Measurements from ENCODE around the gene PRKCB.

PRKCB gene

DNA sequence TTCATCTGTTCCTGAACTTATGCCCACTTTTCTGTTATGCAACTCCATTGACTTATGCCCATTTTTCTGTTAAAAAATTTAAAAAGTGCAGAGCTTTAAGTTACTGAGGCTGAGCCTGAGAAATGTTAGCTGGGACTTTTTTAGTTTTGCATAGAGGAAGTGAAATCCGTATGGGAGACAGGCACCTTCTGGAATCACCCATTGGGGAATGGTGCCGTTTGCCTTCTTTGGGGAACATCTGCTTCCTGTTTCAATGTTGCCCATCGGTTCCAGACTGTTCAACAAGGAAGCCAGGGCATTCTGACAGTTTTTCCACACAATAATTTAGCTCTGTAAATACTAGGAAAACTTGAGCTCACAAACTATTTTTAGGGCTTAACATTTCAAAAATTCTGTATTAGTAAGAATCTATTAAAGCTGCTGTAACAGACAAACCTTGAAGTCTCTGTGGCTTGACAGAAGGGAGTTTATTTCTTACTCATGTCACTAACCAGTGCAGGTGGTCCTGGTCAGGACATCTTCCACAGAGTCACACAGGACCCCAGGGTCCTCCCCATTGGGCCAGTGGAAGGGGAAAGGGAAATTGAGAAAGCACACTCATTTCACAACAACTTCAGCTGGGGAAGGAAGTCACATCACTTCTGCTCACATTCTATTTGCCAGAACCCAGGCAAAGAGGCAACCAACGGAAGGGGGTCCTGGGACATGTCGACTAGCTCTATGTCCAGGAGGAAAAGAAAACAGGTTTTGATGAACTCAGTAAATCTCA lies 17.2 kb downstream of the PRKCB start:
- no peak overlapping the region for H3K9ac ChIP-seq (ENCODE audit: low read depth, low read length, poor library complexity, severe bottlenecking)
- H3K4me1 ChIP-seq (ENCODE audit: insufficient read depth, low read length, poor library complexity, severe bottlenecking): peaks cover 34% of the 10 kb centered on the region
- peaks cover 7% of the 10 kb centered on the region for H4K20me1 ChIP-seq (ENCODE audit: insufficient read depth, low read length, poor library complexity, severe bottlenecking)
- peaks cover 95% of the 10 kb centered on the region for H3K79me2 ChIP-seq (ENCODE audit: insufficient read depth, low read length)
- no peaks in the 10 kb centered on the region for H3K27me3 ChIP-seq (ENCODE audit: insufficient read depth, low read length, poor library complexity, severe bottlenecking)
- H3K9me3 ChIP-seq (ENCODE audit: insufficient read depth, low read depth, low read length): peaks cover 5% of the 10 kb centered on the region; the same call in 1 of the 2 replicates
- no peaks in the 10 kb centered on the region for H3F3A ChIP-seq (ENCODE audit: low read depth)
- no peaks in the 10 kb centered on the region for H3K9me2 ChIP-seq (replicated peaks; ENCODE audit: low read depth, low read length)
- no peak overlapping the region for H3K4me2 ChIP-seq (ENCODE audit: low read depth, low read length, poor library complexity, severe bottlenecking)
- TF ChIP-seq, protein P1, sequence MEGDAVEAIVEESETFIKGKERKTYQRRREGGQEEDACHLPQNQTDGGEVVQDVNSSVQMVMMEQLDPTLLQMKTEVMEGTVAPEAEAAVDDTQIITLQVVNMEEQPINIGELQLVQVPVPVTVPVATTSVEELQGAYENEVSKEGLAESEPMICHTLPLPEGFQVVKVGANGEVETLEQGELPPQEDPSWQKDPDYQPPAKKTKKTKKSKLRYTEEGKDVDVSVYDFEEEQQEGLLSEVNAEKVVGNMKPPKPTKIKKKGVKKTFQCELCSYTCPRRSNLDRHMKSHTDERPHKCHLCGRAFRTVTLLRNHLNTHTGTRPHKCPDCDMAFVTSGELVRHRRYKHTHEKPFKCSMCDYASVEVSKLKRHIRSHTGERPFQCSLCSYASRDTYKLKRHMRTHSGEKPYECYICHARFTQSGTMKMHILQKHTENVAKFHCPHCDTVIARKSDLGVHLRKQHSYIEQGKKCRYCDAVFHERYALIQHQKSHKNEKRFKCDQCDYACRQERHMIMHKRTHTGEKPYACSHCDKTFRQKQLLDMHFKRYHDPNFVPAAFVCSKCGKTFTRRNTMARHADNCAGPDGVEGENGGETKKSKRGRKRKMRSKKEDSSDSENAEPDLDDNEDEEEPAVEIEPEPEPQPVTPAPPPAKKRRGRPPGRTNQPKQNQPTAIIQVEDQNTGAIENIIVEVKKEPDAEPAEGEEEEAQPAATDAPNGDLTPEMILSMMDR (conservative IDR thresholded peaks at IDR 0.05; ENCODE audit: low read length): no peak
- no peak for TF ChIP-seq EZH2phosphoT487 (IDR thresholded peaks at IDR 0.05; ENCODE audit: borderline replicate concordance)
- no peak overlapping the region for H3K4me3 ChIP-seq (ENCODE audit: low read length, poor library complexity, severe bottlenecking)
- no peaks in the 10 kb centered on the region for H3K36me3 ChIP-seq (ENCODE audit: insufficient read depth, low read length)
- no peak overlapping the region for H2AFZ ChIP-seq (ENCODE audit: low read length)

DNA sequence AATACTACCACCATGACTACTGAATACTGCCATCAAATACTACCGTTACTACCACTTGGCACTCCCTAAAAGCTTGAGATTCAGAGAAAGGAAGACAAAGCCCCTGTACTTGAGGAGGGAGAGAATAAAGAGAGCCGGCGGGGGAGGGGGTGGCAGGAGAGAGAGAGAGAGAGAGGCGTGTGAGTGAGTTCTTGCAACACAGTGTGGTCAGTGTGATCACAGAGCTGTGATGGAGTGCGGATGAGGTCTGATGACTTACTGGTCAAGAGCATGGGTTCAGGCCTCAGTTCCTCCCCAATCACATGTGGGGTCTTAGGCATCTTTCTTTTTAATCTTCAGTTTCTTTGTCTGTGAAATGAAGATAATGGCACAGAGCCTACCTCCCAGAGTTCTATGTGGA lies 19.2 kb downstream of the PRKCB start:
- no peaks in the 10 kb centered on the region for H3F3A ChIP-seq (ENCODE audit: low read depth)
- no peak overlapping the region for H3K9ac ChIP-seq (ENCODE audit: low read depth, low read length, poor library complexity, severe bottlenecking)
- no peaks in the 10 kb centered on the region for H3K9me2 ChIP-seq (replicated peaks; ENCODE audit: low read depth, low read length)
- peaks cover 3% of the 10 kb centered on the region for H4K20me1 ChIP-seq (ENCODE audit: insufficient read depth, low read length, poor library complexity, severe bottlenecking)
- no peaks in the 10 kb centered on the region for H3K27me3 ChIP-seq (ENCODE audit: insufficient read depth, low read length, poor library complexity, severe bottlenecking)
- H3K79me2 ChIP-seq (ENCODE audit: insufficient read depth, low read length): peaks cover 97% of the 10 kb centered on the region
- peaks cover 39% of the 10 kb centered on the region for H3K4me1 ChIP-seq (ENCODE audit: insufficient read depth, low read length, poor library complexity, severe bottlenecking)
- no peak overlapping the region for H3K4me3 ChIP-seq (ENCODE audit: low read length, poor library complexity, severe bottlenecking)
- no peak overlapping the region for H3K4me2 ChIP-seq (ENCODE audit: low read depth, low read length, poor library complexity, severe bottlenecking)
- no peak overlapping the region for H2AFZ ChIP-seq (ENCODE audit: low read length)
- no peak for TF ChIP-seq EZH2phosphoT487 (IDR thresholded peaks at IDR 0.05; ENCODE audit: borderline replicate concordance)
- TF ChIP-seq, protein P1 (conservative IDR thresholded peaks at IDR 0.05; ENCODE audit: low read length): no peak
- H3K9me3 ChIP-seq (ENCODE audit: insufficient read depth, low read depth, low read length): peaks cover 5% of the 10 kb centered on the region; the same call in 1 of the 2 replicates
- H3K36me3 ChIP-seq (ENCODE audit: insufficient read depth, low read length): no peaks in the 10 kb centered on the region

GRCh38 chr16:23856251-23856709 lies 20.5 kb downstream of the PRKCB start:
- H3K4me3 ChIP-seq (ENCODE audit: low read length, poor library complexity, severe bottlenecking): no peak overlapping the region
- no peak overlapping the region for H2AFZ ChIP-seq (ENCODE audit: low read length)
- H3K27me3 ChIP-seq (ENCODE audit: insufficient read depth, low read length, poor library complexity, severe bottlenecking): no peaks in the 10 kb centered on the region
- H3K36me3 ChIP-seq (ENCODE audit: insufficient read depth, low read length): no peaks in the 10 kb centered on the region
- peaks cover 98% of the 10 kb centered on the region for H3K79me2 ChIP-seq (ENCODE audit: insufficient read depth, low read length)
- H3K9me3 ChIP-seq (ENCODE audit: insufficient read depth, low read depth, low read length): peaks cover 3% of the 10 kb centered on the region; the same call in 1 of the 2 replicates
- H3K9ac ChIP-seq (ENCODE audit: low read depth, low read length, poor library complexity, severe bottlenecking): no peak overlapping the region
- no peak overlapping the region for H3K4me2 ChIP-seq (ENCODE audit: low read depth, low read length, poor library complexity, severe bottlenecking)
- H3K9me2 ChIP-seq (replicated peaks; ENCODE audit: low read depth, low read length): no peaks in the 10 kb centered on the region
- TF ChIP-seq EZH2phosphoT487 (IDR thresholded peaks at IDR 0.05; ENCODE audit: borderline replicate concordance): no peak
- TF ChIP-seq, protein P1 (conservative IDR thresholded peaks at IDR 0.05; ENCODE audit: low read length): no peak
- peaks cover 3% of the 10 kb centered on the region for H4K20me1 ChIP-seq (ENCODE audit: insufficient read depth, low read length, poor library complexity, severe bottlenecking)
- peaks cover 31% of the 10 kb centered on the region for H3K4me1 ChIP-seq (ENCODE audit: insufficient read depth, low read length, poor library complexity, severe bottlenecking)
- no peaks in the 10 kb centered on the region for H3F3A ChIP-seq (ENCODE audit: low read depth)
